Measurements from ENCODE around the gene BCL2L2.

BCL2L2 gene

DNA sequence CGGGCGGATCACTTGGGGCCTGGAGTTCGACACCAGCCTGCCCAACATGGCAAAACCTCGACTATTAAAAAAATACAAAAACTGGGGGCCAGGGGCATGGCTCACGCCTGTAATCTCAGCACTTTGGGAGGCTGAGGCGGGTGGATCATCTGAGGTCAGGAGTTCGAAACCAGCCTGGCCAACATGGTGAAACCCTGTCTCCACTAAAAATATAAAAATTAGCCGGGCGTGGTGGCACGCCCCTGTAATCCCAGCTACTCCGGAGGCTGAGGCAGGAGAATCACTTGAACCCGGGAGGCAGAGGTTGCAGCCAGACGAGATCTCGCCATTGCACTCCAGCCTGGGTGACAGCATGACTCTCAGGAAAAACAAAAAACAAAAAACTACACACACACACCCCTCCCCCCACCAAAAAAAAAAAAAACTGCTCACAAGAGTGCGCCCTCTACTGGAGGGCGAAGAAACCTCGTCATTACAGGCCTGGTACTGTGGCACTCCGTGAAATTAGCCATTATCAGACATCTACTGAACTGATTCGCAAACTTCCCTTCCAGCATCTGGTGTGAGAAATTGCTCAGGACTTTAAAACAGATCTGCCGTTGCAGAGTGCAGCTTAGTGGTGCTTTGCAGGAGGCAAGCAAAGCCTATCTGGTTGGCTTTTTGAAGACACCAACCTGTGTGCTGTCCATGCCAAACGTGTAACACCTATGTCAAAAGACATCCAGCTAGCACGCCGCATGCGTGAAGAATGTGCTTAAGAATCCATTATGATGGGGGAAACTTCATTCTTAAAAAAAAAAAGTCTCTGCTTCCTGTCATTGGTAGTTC lies 11.7 kb upstream of the BCL2L2 start:
- FAIRE-seq (peak; percentile 69), DNase-seq (ENCODE audit: insufficient read length, low spot score) (no peak)
- no peak for TF ChIP-seq POLR2A (IDR thresholded peaks at IDR 0.05; ENCODE audit: low read depth, low read length)

- no peak for TF ChIP-seq POLR2A (IDR thresholded peaks at IDR 0.05; ENCODE audit: low read depth, low read length)
- FAIRE-seq (no peak), DNase-seq (ENCODE audit: insufficient read length, low spot score) (no peak)
Observed at GRCh38 chr14:23296012-23296777, 10.4 kb upstream of the BCL2L2 start.

DNA sequence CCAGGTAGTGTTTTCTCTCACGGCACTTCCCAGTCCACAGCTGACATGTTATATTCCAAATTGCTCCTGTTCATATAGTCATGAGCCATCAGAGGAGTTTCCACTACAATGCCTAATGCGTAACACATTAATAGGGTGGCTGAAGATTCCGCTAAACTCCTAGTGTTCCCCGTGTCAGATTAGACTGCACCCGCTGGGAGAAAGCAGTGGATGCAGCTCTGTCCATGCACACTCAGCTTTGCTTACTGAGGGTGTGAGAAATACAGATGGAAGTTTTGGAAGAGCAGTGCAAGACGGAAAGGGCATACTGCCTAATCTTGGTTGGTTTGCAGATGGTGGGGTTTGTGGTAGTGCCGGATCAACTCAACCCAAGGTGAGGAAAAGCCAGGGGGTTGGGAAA lies 9.5 kb upstream of the BCL2L2 start:
- no peak for DNase-seq (ENCODE audit: insufficient read length, low spot score)
- no peak for FAIRE-seq
- TF ChIP-seq POLR2A (IDR thresholded peaks at IDR 0.05; ENCODE audit: low read depth, low read length), result no peak

- TF ChIP-seq POLR2A (IDR thresholded peaks at IDR 0.05; ENCODE audit: low read depth, low read length), result no peak
- DNase-seq (ENCODE audit: insufficient read length, low spot score) (no peak), FAIRE-seq (no peak)
Observed at GRCh38 chr14:23297611-23298277, 8.9 kb upstream of the BCL2L2 start.

- DNase-seq (ENCODE audit: insufficient read length, low spot score) (no peak), FAIRE-seq (no peak)
- no peak for TF ChIP-seq POLR2A (IDR thresholded peaks at IDR 0.05; ENCODE audit: low read depth, low read length)
Observed at GRCh38 chr14:23299211-23299957, 7.2 kb upstream of the BCL2L2 start.

- no peak for DNase-seq (ENCODE audit: insufficient read length, low spot score)
Observed at GRCh38 chr14:23299986-23300686, 6.5 kb upstream of the BCL2L2 start.

DNA sequence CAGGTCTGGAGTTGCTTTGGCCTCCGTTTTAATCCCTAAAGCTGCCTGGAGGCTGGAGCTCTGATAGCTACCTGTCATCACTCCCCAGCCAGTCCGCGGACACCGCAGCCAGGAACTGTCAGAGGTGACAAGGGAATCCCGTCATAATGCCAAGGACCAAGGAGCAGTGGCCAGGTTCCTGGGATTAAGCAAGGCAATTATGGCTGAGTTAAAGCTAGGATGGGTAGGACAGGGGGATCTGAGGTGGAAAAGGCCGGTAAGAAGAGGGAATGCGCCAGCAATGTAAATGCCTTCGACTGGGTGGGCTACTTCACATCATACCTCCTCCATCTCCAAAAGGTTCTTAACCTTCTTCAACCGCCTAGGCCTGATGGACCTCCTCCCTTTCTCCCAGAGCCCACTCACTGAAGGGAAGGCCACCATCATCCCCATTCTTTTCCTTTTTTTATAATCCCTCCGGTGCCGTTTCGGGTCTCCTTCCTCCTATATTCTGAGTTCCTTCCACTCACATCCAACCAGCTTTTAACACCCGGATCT lies 5.9 kb upstream of the BCL2L2 start:
- FAIRE-seq (no peak), DNase-seq (ENCODE audit: insufficient read length, low spot score) (peak; percentile 26)
- TF ChIP-seq POLR2A (IDR thresholded peaks at IDR 0.05; ENCODE audit: low read depth, low read length), result no peak

More at GRCh38 chr14:23299986-23300686, 6.5 kb upstream of the BCL2L2 start:
- no peak for TF ChIP-seq POLR2A (IDR thresholded peaks at IDR 0.05; ENCODE audit: low read depth, low read length)
- FAIRE-seq, result no peak

DNA sequence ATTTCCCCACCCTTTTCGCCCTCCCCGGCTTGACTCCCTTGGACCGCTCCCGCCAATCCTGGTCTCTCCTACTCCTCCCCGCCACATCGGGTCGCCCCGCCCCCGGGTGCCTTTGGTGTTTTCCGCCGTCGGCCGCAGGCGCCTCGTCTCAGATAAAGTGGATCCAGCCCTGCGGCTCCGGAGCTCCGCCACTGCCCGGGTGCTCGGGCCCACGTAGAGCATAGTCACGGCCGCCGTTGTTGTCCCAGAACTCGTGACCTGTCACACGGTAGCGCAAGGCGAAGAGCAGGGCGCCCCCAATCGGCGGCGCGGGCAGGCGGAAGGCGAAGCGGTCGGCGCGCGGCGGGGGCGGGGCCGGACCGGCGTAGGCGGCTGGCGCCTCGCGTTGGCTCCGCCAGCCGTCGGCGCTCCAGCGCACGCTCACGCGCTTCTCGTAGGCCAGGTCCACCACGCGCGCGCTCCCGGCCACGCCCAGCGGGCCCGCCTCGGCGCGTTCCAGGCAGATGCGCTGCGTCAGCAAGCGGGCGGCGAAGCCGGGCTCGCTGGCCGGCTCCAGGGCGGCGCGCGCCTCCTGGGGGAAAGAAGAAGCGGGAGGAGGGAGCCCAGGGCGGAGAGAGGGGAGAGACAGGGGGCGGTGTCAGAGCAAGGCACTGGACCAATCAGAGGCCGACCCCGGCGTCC lies 5.2 kb upstream of the BCL2L2 start:
- TF ChIP-seq POLR2A (IDR thresholded peaks at IDR 0.05; ENCODE audit: low read depth, low read length), result peak; percentile 48
- DNase-seq (ENCODE audit: insufficient read length, low spot score) (peak; percentile 82), FAIRE-seq (peak; percentile 36)

DNA sequence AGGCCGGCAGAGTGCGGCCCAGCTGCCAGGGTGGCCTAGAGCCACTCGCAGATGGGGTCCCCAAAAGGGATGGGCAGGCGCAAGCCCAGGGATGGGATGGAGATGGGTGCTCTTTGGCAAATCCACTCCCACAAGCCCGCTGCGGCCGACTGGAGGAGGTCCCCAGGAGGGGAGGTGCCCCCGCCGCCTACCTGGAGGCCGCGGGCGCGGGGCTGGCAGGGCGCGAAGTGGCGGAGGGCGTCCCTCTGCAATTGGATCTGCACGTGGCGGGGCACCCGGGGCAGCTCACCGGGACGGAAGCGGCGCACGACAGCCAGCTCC lies 4.7 kb upstream of the BCL2L2 start:
- TF ChIP-seq POLR2A (IDR thresholded peaks at IDR 0.05; ENCODE audit: low read depth, low read length), result peak; percentile 60
- FAIRE-seq (no peak), DNase-seq (ENCODE audit: insufficient read length, low spot score) (no peak)

DNA sequence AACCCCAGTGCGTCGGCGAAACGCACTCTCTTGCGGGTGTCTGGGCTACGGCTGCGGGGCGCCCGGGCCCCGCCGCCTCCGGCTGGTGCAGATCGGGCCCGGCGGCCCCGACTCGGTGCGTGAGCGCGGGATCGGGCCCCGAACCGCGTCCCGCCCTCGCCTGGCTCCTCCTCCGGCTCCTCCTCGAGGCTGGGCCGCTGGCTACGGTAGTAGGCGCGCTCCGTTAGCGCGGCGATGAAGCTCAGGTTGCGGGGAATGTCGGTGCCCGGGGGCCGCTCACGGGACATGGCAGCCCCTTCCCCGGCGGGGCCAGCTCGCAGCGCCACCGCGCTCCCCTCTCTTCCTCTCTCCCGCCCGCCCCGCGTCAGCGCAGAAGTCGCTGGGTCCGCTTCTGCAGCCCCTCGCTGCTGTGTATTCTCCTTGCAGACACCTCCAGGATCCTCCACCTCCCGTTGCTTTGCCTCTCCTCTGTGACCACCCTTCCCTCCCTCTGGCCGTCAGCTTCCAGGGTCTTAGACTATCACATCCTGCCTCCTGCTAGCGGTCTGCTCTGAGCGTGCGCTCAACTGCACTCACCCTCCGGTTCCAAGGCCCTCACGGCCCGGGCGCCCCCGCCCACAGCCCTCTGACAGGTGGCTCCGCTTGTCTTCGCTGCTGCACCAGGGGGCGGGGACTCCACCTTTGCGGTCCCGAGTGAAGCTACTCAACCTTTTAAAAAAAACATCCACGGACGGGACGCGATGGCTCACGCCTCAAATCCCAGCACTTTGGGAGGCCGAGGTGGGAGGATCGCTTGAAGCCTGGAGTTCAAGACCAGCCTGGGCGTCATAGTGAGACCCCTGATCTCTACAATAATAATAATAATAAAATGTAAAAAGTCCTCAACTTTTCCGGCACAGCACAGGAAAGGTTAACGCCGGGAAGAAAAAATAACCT lies 4.1 kb upstream of the BCL2L2 start, which contains the start of gene PPP1R3E:
Gene PPP1R3E (minus strand): TSS at position 570 of the 936 bp plus-strand sequence. CDS start 283 bp downstream, at position 287.
- FAIRE-seq (no peak), DNase-seq (ENCODE audit: insufficient read length, low spot score) (peak; percentile 30)
- TF ChIP-seq POLR2A (IDR thresholded peaks at IDR 0.05; ENCODE audit: low read depth, low read length), result peak; percentile 17; the same call in 1 of the 2 replicates

DNA sequence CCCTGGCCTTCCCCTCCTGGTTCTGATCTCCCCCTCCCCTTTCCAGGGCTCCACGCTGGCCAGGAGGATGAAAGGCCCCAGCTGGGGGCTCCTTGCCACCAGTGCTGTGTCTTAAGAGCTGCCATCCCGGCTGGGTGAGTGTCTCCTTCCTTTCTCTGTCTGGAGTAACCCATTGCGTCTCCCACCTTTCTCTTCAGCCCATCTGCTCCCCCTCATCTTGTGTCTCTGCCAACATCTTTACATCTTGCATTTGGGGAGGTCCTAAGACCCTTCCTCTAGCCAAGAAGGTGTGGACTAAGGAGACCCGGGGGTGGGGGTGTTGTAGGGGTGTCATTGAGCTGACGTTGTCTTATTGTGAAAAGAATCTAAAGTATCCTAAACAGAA lies 505 bp downstream of the BCL2L2 start:
- FAIRE-seq, result no peak
- DNase-seq (ENCODE audit: insufficient read length, low spot score), result no peak
- TF ChIP-seq POLR2A (IDR thresholded peaks at IDR 0.05; ENCODE audit: low read depth, low read length), result no peak

Measured in H54 (cell line).